Measurements from ENCODE around the gene FAM111B.
A peak's percentile ranks its signal among the peaks of the same experiment; 100 is the strongest.
"Not testable (repeated sequence)": the region's sequence is repeated elsewhere in the genome, so short reads cannot be mapped to it uniquely, and the experiment has no call there.

Gene FAM111B

DNA sequence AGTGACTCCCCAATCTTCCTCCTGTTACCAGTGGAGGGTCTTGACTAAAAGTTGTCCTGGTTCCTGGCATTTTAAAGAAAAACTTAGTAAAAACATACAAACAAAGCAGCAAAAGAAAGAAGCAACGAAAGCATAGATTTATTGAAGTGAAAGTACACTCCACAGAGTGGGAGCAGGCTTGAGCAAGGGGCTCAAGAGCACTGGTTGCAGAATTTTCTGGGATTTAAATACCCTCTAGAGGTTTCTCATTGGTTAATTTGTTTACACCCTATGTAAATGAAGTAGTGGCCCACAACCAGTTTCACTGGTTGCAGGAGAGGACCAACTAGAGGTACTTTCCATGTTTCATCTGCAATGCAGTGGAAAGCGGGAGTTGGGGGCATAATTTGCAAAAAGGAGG is 10.7 kb downstream of the FAM111B start:
- no peak for DNase-seq (ENCODE audit: extremely low spot score)
- ChIA-PET CTCF (no interaction called here), POLR2A (no interaction called here)
- no peak for TF ChIP-seq CTCF (IDR thresholded peaks at IDR 0.05; ENCODE audit: control extremely low read depth, extremely low read depth, low read depth, missing control alignments)

DNA sequence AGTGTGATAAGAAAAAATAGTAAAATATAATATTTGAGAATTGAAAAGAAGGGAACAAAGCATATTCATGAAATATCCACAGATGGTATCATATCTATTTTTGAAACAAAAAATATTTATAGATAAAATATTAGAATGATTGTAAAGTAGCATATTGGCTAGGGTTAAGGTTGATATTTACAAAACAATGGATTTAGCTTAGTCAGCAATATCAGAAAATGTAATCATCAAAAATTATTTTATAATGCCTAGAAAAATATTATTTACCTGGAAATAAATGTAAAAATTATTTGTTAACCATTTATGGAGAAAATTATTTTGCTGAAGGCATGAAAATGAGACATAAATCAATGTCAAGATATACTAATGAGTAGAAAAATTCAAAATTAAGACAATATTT is 12.8 kb downstream of the FAM111B start:
- TF ChIP-seq CTCF (IDR thresholded peaks at IDR 0.05; ENCODE audit: control extremely low read depth, extremely low read depth, low read depth, missing control alignments): no peak
- DNase-seq (ENCODE audit: extremely low spot score): no peak
- CTCF ChIA-PET: interaction anchor here (1.8 kb wide), 2 partner anchors 10 to 16 kb away, joined by 4 to 9 read pairs; no protein-coding TSS in a partner anchor
- POLR2A ChIA-PET: no interaction called here

- CTCF ChIA-PET: interaction anchor here (0.7 to 2.6 kb wide), 60 partner anchors 9 to 1391 kb away, joined by 3 to 48 read pairs (median 4); partner anchors contain the start of genes DTX4, FAM111B and GLYATL1B
- TF ChIP-seq CTCF (IDR thresholded peaks at IDR 0.05; ENCODE audit: control extremely low read depth, extremely low read depth, low read depth, missing control alignments): peak; percentile 100
- DNase-seq (ENCODE audit: extremely low spot score): peak; percentile 83
- POLR2A ChIA-PET: interaction anchor here (0.7 kb wide), 1 partner anchor 29 kb away, joined by 4 read pairs; the partner anchor contains the start of gene FAM111B
Observed at GRCh38 chr11:59135648-59136461, 28.8 kb downstream of the FAM111B start.

DNA sequence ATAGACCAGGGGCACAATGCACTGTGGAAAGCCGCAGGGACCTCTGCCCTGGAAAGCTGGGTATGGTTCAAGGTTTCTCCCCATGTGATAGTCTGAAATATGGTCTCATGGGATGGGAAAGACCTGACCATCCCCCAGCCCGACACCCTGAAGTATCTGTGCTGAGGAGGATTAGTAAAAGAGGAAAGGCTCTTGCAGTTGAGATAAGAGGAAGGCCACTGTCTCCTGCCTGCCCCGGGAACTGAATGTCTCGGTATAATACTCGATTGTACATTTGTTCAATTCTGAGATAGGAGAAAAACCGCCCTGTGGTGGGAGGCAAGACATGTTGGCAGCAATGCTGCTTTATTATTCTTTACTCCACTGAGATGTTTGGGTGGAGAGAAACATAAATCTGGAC is 29.5 kb downstream of the FAM111B start:
- CTCF ChIA-PET: interaction anchor here (1.1 to 2.6 kb wide), 40 partner anchors 9 to 568 kb away, joined by 3 to 48 read pairs (median 5); partner anchors contain the start of genes DTX4, FAM111B and GLYATL1B
- POLR2A ChIA-PET; DNase-seq (ENCODE audit: extremely low spot score): not testable (repeated sequence)

- TF ChIP-seq CTCF (IDR thresholded peaks at IDR 0.05; ENCODE audit: control extremely low read depth, extremely low read depth, low read depth, missing control alignments): no peak
- POLR2A ChIA-PET: no interaction called here
- DNase-seq (ENCODE audit: extremely low spot score): no peak
- CTCF ChIA-PET: interaction anchor here (1.1 to 1.8 kb wide), 3 partner anchors 11 to 79 kb away, joined by 3 to 5 read pairs (median 4); no protein-coding TSS in a partner anchor
Observed at GRCh38 chr11:59137190-59137589, 30.2 kb downstream of the FAM111B start.

GRCh38 chr11:59138643-59139042 is 31.6 kb downstream of the FAM111B start:
- DNase-seq (ENCODE audit: extremely low spot score): no peak
- POLR2A ChIA-PET: no interaction called here
- no peak for TF ChIP-seq CTCF (IDR thresholded peaks at IDR 0.05; ENCODE audit: control extremely low read depth, extremely low read depth, low read depth, missing control alignments)
- CTCF ChIA-PET: interaction anchor here (1.1 to 1.8 kb wide), 3 partner anchors 20 to 80 kb away, joined by 4 to 5 read pairs (median 4); no protein-coding TSS in a partner anchor

DNA sequence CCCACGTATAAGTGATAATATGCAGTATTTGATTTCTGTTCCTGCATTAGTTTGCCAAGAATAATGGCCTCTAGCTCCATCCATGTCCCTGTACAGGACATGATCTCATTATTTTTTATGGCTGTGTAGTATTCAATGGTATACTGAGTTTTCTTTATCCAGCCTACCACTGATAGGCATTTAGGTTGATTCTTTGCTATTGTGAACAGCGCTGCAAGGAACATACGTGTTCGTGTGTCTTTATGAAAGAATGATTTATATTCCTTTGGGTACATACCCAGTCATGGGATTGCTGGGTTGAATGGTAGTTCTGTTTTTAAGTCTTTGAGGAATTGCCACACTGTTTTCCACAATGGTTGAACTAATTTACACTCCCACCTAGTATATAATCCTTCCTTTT is 34.2 kb downstream of the FAM111B start:
- ChIA-PET POLR2A (no interaction called here), CTCF (interaction anchor here (1.2 to 2.2 kb wide), 3 partner anchors 14 to 82 kb away, joined by 3 to 28 read pairs (median 10); no protein-coding TSS in a partner anchor)
- DNase-seq (ENCODE audit: extremely low spot score): no peak
- no peak for TF ChIP-seq CTCF (IDR thresholded peaks at IDR 0.05; ENCODE audit: control extremely low read depth, extremely low read depth, low read depth, missing control alignments)

All from GM10248 (cell line).